GM12878 (cell line): ENCODE data around the gene RBKS. TPM values are rescaled to one million over a fixed set of nuclear protein-coding genes. Genes with fewer than 3 reads are reported as not detected.

ENCODE experiments used
- ATAC-seq: fragments of 200-7000 bp; cut with Tn5 transposase; 3 replicates; pipeline ENCODE4 v1.9.1; 2020; ENCODE audit warnings: mild to moderate bottlenecking, moderate library complexity
- BruUV-seq: library from RNA; stranded (reverse); fragments of 400-500 nt; replicated peaks from 2 replicates; lab custom pipeline; 2021; lab: Mats Ljungman, UMichigan
- CTCF ChIA-PET: fragments of 300-600 bp; sonication (Branson Sonifier 250); formaldehyde crosslinking; extraction: SDS; loops from one replicate; lab custom pipeline; 2021; ENCODE audit warnings: inconsistent platforms; lab: Yijun Ruan, JAX
- POLR2A ChIA-PET: fragments of 350-600 bp; formaldehyde crosslinking; extraction: SDS; loops from one replicate; lab custom pipeline; 2021; ENCODE audit warnings: inconsistent platforms; lab: Charles Lee
- RAD21 ChIA-PET: fragments of 300-600 bp; sonication (Branson Sonifier 250); formaldehyde crosslinking; loops from one replicate; lab custom pipeline; 2023; ENCODE audit warnings: antibody characterized with exemption; ENCODE audit not compliant: unreplicated experiment; lab: Charles Lee
- SMC1A ChIA-PET: fragments of 300-600 bp; sonication (Branson Sonifier 250); formaldehyde crosslinking; loops from one replicate; lab custom pipeline; 2023; ENCODE audit not compliant: unreplicated experiment, uncharacterized antibody; lab: Charles Lee
- DNase-seq: peaks from one replicate; pipeline ENCODE4 v3.0.0-alpha.2; 2011; ENCODE audit warnings: low read depth, low spot score
- FAIRE-seq: peaks from 3 replicates; lab custom pipeline; 2011; peaks lifted over from hg19 to GRCh38; lab: Jason Lieb, UNC
- H2AFZ ChIP-seq: 2 replicates; pipeline ENCODE4 v1.6.0; 2011; ENCODE audit warnings: low read depth, low read length, control low read depth; ENCODE audit not compliant: control insufficient read depth
- H3K27ac ChIP-seq: 2 replicates; pipeline ENCODE4 v1.5.1; 2011; ENCODE audit warnings: control low read depth; ENCODE audit not compliant: control insufficient read depth, insufficient read depth
- H3K27me3 ChIP-seq, 2 experiments: replicated peaks in 1 of 2; 2 replicates each; pipeline versions ENCODE4 v1.6.0 to v1.6.1; 2011; ENCODE audit warnings: low read length in 1 of 2; ENCODE audit not compliant: control insufficient read depth in 2 of 2, insufficient read depth in 2 of 2
- H3K36me3 ChIP-seq, 2 experiments: 2 replicates each; pipeline ENCODE4 v1.5.1; 2011; ENCODE audit warnings: low read length in 1 of 2; ENCODE audit not compliant: control insufficient read depth in 2 of 2, insufficient read depth in 2 of 2
- H3K4me1 ChIP-seq: 2 replicates; pipeline ENCODE4 v1.6.1; 2011; ENCODE audit warnings: mild to moderate bottlenecking, low read length, moderate library complexity, mixed read lengths; ENCODE audit not compliant: control insufficient read depth, insufficient read depth
- H3K4me2 ChIP-seq: 2 replicates; pipeline ENCODE4 v1.6.0; 2011; ENCODE audit warnings: control low read depth; ENCODE audit not compliant: control insufficient read depth, insufficient read depth
- H3K4me3 ChIP-seq: fragments of 200-600 bp; sonication (generic); 2 replicates; pipeline ENCODE4 v1.5.1; 2016
- H3K79me2 ChIP-seq: 2 replicates; pipeline ENCODE4 v1.6.0; 2011; ENCODE audit warnings: low read length; ENCODE audit not compliant: control insufficient read depth, insufficient read depth
- H3K9ac ChIP-seq: 2 replicates; pipeline ENCODE4 v1.8.0; 2011; ENCODE audit warnings: low read length, control low read depth, mixed read lengths; ENCODE audit not compliant: control insufficient read depth, insufficient read depth
- H3K9me3 ChIP-seq: replicated peaks from 3 replicates; pipeline ENCODE4 v1.5.1; 2011; ENCODE audit warnings: mild to moderate bottlenecking, low read length; ENCODE audit not compliant: control insufficient read depth, insufficient read depth
- H4K20me1 ChIP-seq: 2 replicates; pipeline ENCODE4 v1.6.0; 2011; ENCODE audit not compliant: control insufficient read depth, insufficient read depth
- BCL11A ChIP-seq: IDR thresholded peaks from 2 replicates; pipeline ENCODE4 v1.6.1; 2011; ENCODE audit warnings: low read depth, low read length
- BHLHE40 ChIP-seq, 2 experiments: fragments of 450-650 bp in 1 of 2; IDR thresholded peaks; 2 replicates each; pipeline ENCODE4 v1.6.1; 2011 to 2017; ENCODE audit warnings: low read depth in 2 of 2, borderline replicate concordance in 1 of 2, improper control_type of control experiment in 1 of 2, low read length in 1 of 2, mild to moderate bottlenecking in 1 of 2
- BMI1 ChIP-seq: fragments of 450-650 bp; IDR thresholded peaks from 2 replicates; pipeline ENCODE4 v1.6.1; 2016; ENCODE audit warnings: mild to moderate bottlenecking, moderate library complexity, borderline replicate concordance
- BRCA1 ChIP-seq: IDR thresholded peaks from 2 replicates; pipeline ENCODE4 v1.6.1; 2011; ENCODE audit warnings: low read depth, low read length, improper control_type of control experiment
- GABPA ChIP-seq: IDR thresholded peaks from 2 replicates; pipeline ENCODE4 v1.6.1; 2014; ENCODE audit warnings: antibody characterized with exemption, low read depth, mild to moderate bottlenecking, inconsistent platforms
- TCF3 ChIP-seq: IDR thresholded peaks from 2 replicates; pipeline ENCODE4 v1.6.1; 2012; ENCODE audit warnings: low read depth, mild to moderate bottlenecking, low read length, borderline replicate concordance; ENCODE audit not compliant: insufficient read depth
- TCF7 ChIP-seq: IDR thresholded peaks from 2 replicates; pipeline ENCODE4 v1.6.1; 2014; ENCODE audit warnings: antibody characterized with exemption, borderline replicate concordance
- ZNF384 ChIP-seq: IDR thresholded peaks from 2 replicates; pipeline ENCODE4 v1.6.1; 2012; ENCODE audit warnings: low read depth, mild to moderate bottlenecking, low read length, improper control_type of control experiment, borderline replicate concordance
- WGBS: methylation state at CpG from one replicate; pipeline ENCODE4 v1.1.6; 2016; ENCODE audit warnings: low lambda C conversion rate; ENCODE audit not compliant: insufficient replicate concordance, insufficient coverage; ENCODE audit errors: missing lambda C conversion rate; 5-methylcytosine and 5-hydroxymethylcytosine counted together
- in situ Hi-C: fragments of 300-500 bp; cut with MboI; formaldehyde crosslinking; loops from 9 replicates; pipeline ENCODE4 v1.14.3; 2018; ENCODE audit warnings: mixed read lengths
- intact Hi-C: fragments of 100-400 bp; cut with micrococcal nuclease; formaldehyde crosslinking; loops from one replicate; pipeline ENCODE4 v1.14.2; 2022; ENCODE audit not compliant: unreplicated experiment
- polyA plus RNA-seq, 11 experiments: library from polyadenylated mRNA; depleted of rRNA in 4 of 11; unstranded in 6 of 11; stranded (reverse) in 5 of 11; fragments of >200 nt; fragmentation: Nextera tagmentation in 4 of 11; fragmentation: Illumina TruSeq in 1 of 11; extraction: Ambion mirVana in 4 of 11; extraction: Trizol in 1 of 11; gene quantifications; 1 replicate in 1 of 11; 2 replicates in 10 of 11; pipeline versions ENCODE4 v1.2.1 to v1.2.3, GENCODE V29; 2011 to 2016; ENCODE audit warnings: inconsistent platforms in 2 of 11, missing spikeins in 2 of 11, low read depth in 1 of 11
- total RNA-seq, 4 experiments: library from RNA; depleted of rRNA in 3 of 4; stranded (reverse); fragments of >200 nt in 3 of 4; fragmentation: Illumina TruSeq in 1 of 4; extraction: Trizol in 1 of 4; gene quantifications; 2 replicates each; pipeline versions ENCODE4 v1.2.1 to v1.2.3, GENCODE V29; 2013 to 2021
- TF ChIP-seq, protein P1 (sequence below): fragments of 450-650 bp; IDR thresholded peaks from 2 replicates; pipeline ENCODE4 v1.6.1; 2017; ENCODE audit warnings: low read depth, mild to moderate bottlenecking, moderate library complexity

Gene RBKS
- total and polyA plus RNA-seq, 10 of the 15 experiments (the other 5 are each of a cell fraction or from before 2014, with no cell fraction given): 0.39 to 1.8 (median 1.0) TPM

DNA sequence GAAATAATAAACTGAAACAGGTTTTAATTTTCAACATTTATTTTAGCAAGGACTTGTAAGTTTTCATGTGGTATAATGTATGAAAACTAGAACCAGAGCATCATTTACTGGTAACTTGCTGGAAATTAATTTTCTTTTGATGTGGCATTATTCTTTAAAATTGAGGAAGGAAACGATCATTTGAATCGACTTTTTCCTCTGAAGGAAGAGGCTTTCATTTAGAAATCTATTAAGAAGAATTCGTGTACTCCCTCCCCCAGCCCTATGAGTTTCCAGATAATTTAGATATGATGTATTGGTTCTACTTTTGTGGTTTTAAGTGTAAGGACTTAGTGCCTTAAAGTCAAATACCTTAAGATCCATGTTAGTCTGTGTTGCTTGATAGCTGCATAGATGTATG lies 2.8 kb upstream of the RBKS start (continued):
- TF ChIP-seq, protein P1, sequence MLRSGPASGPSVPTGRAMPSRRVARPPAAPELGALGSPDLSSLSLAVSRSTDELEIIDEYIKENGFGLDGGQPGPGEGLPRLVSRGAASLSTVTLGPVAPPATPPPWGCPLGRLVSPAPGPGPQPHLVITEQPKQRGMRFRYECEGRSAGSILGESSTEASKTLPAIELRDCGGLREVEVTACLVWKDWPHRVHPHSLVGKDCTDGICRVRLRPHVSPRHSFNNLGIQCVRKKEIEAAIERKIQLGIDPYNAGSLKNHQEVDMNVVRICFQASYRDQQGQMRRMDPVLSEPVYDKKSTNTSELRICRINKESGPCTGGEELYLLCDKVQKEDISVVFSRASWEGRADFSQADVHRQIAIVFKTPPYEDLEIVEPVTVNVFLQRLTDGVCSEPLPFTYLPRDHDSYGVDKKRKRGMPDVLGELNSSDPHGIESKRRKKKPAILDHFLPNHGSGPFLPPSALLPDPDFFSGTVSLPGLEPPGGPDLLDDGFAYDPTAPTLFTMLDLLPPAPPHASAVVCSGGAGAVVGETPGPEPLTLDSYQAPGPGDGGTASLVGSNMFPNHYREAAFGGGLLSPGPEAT: no peak

DNA sequence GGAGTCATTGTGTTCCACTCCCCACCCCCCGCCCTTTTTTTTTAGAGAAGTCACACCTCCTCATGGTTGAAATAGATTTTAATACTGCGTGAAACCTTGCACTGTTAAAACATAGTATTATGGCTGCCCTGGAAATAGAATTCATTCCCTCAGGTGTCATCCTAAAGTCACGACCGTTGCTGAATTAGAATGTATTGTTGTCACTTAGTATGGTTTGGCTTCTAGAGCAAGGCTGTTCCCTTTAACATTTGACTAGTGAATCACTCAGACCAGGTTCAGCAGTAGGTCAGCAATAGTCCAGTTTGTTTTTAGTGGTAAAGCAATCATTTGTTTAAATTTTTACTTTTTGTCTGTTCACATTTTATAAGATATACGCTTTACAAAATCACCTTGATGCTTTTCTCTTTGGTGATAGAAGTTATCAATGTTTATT lies 1.5 kb upstream of the RBKS start:
- Histone ChIP-seq H3K4me1 (no peaks in the 10 kb centered on the region), H4K20me1 (no peaks in the 10 kb centered on the region), H3K27me3 (no peaks in the 10 kb centered on the region), H3K79me2 (peaks cover 11% of the 10 kb centered on the region), H2AFZ (peak overlapping the region; percentile 77), H3K27ac (no peak overlapping the region; the same call in 1 of the 2 replicates), H3K4me3 (peak overlapping the region; percentile 89), H3K9me3 (no peaks in the 10 kb centered on the region), H3K4me2 (peak overlapping the region; percentile 68), H3K9ac (no peak overlapping the region), H3K36me3 (no peaks in the 10 kb centered on the region; a peak in 2 of 4 replicates)
- TF ChIP-seq TCF3 (no peak), BRCA1 (no peak), TCF7 (no peak), BMI1 (no peak), GABPA (no peak), BHLHE40 (IDR thresholded peaks at IDR 0.05; ENCODE audit: borderline replicate concordance in 1 of 2, low read depth in 2 of 2, low read length in 1 of 2) (no peak), ZNF384 (0 out of 2 replicates have a peak, but pooled peaks have one; percentile 0), BCL11A (no peak)
- intact Hi-C loops: loop anchor here (2.0 to 5.0 kb wide), 2 partner anchors 121 to 501 kb away; partner anchors contain the start of genes FOSL2 and MRPL33
- RAD21 ChIA-PET: no interaction called here
- in situ Hi-C loops: no loop called here
- POLR2A ChIA-PET: no interaction called here
- DNase-seq (no peak), FAIRE-seq (no peak), ATAC-seq (no peak)
- 51% methylated on average over 5 of the region's 5 CpGs for WGBS
- BruUV-seq: no TSS peak
- CTCF ChIA-PET: no interaction called here
- SMC1A ChIA-PET: interaction anchor here (1.2 kb wide), 1 partner anchor 181 kb away, joined by 3 read pairs; no protein-coding TSS in a partner anchor
